ENCODE results near the gene TAS2R43. TPM values are rescaled to one million over a fixed set of nuclear protein-coding genes. Genes with fewer than 3 reads are reported as not detected.
"Not testable (repeated sequence)": the region's sequence is repeated elsewhere in the genome, so short reads cannot be mapped to it uniquely, and the experiment has no call there.

TAS2R43 gene
- total RNA-seq, 3 donors from 2014 or later, result 5.2 to 9.2 (median 6.1) TPM

DNA sequence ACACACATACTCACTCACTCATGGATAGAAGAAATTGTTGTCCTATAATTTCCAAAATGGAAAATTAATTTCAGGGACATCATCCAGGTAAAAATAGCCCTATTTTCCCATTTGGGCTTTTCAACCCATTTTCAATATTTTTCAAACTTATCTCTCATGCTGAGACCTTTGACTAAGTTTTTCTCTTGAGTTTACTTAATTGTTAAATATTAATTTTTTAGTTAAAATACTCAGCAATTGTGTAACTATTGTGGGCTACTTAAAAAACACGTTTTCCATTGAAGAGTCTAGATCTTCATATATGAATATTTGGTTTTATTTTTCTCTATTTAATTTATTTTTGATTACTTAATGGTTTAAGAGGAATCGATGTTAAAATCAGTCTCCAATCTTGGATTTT lies 14.2 kb upstream of the TAS2R43 start:
- TF ChIP-seq POLR2A (IDR thresholded peaks at IDR 0.05) (no peak), POLR2AphosphoS5 (IDR thresholded peaks at IDR 0.05) (no peak), CTCF (IDR thresholded peaks at IDR 0.05) (no peak)
- no peaks in the 10 kb centered on the region for H3K27me3 ChIP-seq
- intact Hi-C loops (cut with DNase I; ENCODE audit: low total_unique reads), result no loop called here
- peaks cover 1 to 2% of the 10 kb centered on the region in 2 donors for H3K9me3 ChIP-seq
- no peak for DNase-seq (ENCODE audit: low spot score in 2 of 2)
- no peak overlapping the region for H3K4me3 ChIP-seq
- no peak overlapping the region for H3K27ac ChIP-seq
- no peaks in the 10 kb centered on the region for H3K36me3 ChIP-seq
- no peaks in the 10 kb centered on the region for H3K4me1 ChIP-seq

DNA sequence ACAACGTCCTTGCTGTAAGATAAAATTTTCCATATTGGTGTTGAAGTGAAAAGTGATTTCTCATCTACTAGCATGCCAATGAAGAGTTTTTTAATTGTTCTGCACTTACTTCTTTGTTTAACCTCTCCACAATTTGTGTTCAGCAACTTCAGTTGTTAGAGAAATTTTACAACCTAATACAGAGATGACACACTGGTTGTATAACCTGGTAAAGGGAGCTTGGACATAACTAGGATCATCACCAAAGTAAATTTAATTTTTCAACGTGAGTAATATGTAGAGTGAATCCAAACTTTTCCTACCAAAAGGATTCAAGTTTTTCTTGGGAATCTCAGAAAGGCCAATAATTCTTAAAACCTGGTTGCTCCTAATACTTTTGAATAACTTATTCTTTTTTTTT lies 13.4 kb upstream of the TAS2R43 start:
- Histone ChIP-seq H3K36me3 (no peaks in the 10 kb centered on the region), H3K4me3 (no peak overlapping the region), H3K27me3 (no peaks in the 10 kb centered on the region), H3K27ac (no peak overlapping the region), H3K9me3 (no peaks in the 10 kb centered on the region), H3K4me1 (no peaks in the 10 kb centered on the region)
- DNase-seq (ENCODE audit: low spot score in 2 of 2), result no peak
- intact Hi-C loops (cut with DNase I; ENCODE audit: low total_unique reads), result no loop called here
- TF ChIP-seq CTCF (IDR thresholded peaks at IDR 0.05) (no peak), POLR2A (IDR thresholded peaks at IDR 0.05) (no peak), POLR2AphosphoS5 (IDR thresholded peaks at IDR 0.05) (no peak)

- H3K9me3 ChIP-seq; DNase-seq (ENCODE audit: low spot score in 2 of 2); H3K27ac ChIP-seq; H3K4me3 ChIP-seq; H3K4me1 ChIP-seq; intact Hi-C loops (cut with DNase I; ENCODE audit: low total_unique reads); H3K27me3 ChIP-seq; H3K36me3 ChIP-seq: not testable (repeated sequence)
These were observed 2.8 kb upstream of the TAS2R43 start for GRCh38 chr12:11094910-11095309.

DNA sequence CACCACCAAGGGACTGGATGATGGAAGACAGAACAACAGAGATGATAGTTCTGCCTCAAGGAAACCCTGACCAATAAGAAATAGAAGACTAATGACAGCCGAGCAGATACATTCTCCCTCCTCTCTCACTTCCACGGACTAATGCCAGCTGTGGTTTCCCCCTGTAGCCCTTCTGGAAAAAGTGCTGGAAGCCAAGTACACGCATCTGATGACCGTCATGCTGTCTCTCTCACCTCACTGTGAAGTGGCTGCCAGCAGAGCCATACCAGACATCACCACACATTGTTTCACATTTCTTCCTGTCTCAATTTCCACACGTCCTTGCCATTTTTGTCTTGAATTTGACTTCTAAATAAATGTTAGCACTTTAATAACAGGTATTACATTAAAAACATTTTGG lies 2.9 kb downstream of the TAS2R43 start:
- intact Hi-C loops (cut with DNase I; ENCODE audit: low total_unique reads), result no loop called here
- TF ChIP-seq CTCF (IDR thresholded peaks at IDR 0.05) (no peak), POLR2A (IDR thresholded peaks at IDR 0.05) (no peak), POLR2AphosphoS5 (IDR thresholded peaks at IDR 0.05) (no peak)
- Histone ChIP-seq H3K27me3 (no peaks in the 10 kb centered on the region), H3K4me1 (no peaks in the 10 kb centered on the region), H3K9me3 (no peaks in the 10 kb centered on the region), H3K36me3 (no peaks in the 10 kb centered on the region), H3K4me3 (no peak overlapping the region), H3K27ac (no peak overlapping the region)
- DNase-seq (ENCODE audit: low spot score in 2 of 2), result no peak

GRCh38 chr12:11085419-11085818 lies 6.7 kb downstream of the TAS2R43 start:
- Histone ChIP-seq H3K36me3 (no peaks in the 10 kb centered on the region), H3K27ac (no peak overlapping the region), H3K27me3 (no peaks in the 10 kb centered on the region), H3K9me3 (peaks cover 0 to 12% of the 10 kb centered on the region in 2 donors), H3K4me3 (no peak overlapping the region), H3K4me1 (no peaks in the 10 kb centered on the region)
- TF ChIP-seq POLR2A (IDR thresholded peaks at IDR 0.05) (no peak), POLR2AphosphoS5 (IDR thresholded peaks at IDR 0.05) (no peak), CTCF (IDR thresholded peaks at IDR 0.05) (no peak)
- DNase-seq (ENCODE audit: low spot score in 2 of 2), result no peak
- intact Hi-C loops (cut with DNase I; ENCODE audit: low total_unique reads), result no loop called here

DNA sequence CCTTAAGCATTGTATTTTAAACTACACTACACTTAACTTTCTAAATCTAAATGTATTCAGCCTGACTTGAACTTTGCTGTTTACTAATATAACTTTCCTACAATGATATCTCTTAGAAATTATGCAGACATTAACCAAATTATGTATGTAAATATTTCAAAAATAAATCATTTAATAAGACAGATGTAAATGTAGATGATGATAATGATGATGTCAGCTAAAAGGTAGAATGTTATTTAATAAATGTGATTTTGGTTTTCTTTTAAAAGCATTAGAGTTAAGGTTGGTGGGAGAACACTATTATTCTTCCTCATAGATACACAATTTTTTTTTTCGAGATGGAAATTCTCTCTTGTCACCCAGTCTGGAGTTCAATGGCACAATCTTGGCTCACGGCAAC lies 10.1 kb downstream of the TAS2R43 start:
- intact Hi-C loops (cut with DNase I; ENCODE audit: low total_unique reads), result no loop called here
- no peak for TF ChIP-seq CTCF (IDR thresholded peaks at IDR 0.05)
- no peak for TF ChIP-seq POLR2AphosphoS5 (IDR thresholded peaks at IDR 0.05)
- no peak for TF ChIP-seq POLR2A (IDR thresholded peaks at IDR 0.05)
- Histone ChIP-seq H3K36me3 (no peaks in the 10 kb centered on the region), H3K4me1 (no peaks in the 10 kb centered on the region), H3K4me3 (no peak overlapping the region), H3K27me3 (no peaks in the 10 kb centered on the region), H3K27ac (no peak overlapping the region), H3K9me3 (peaks cover 0 to 13% of the 10 kb centered on the region in 2 donors)
- no peak for DNase-seq (ENCODE audit: low spot score in 2 of 2)

Measured in breast epithelium (tissue), 4 donors.